ENCODE measurements around the gene INAVA.
A peak's percentile ranks its signal among the peaks of the same experiment; 100 is the strongest.
"Not testable (repeated sequence)": the region's sequence is repeated elsewhere in the genome, so short reads cannot be mapped to it uniquely, and the experiment has no call there.

INAVA gene

GRCh38 chr1:200905411-200906052 lies 10.8 kb downstream of the INAVA start:
- Histone ChIP-seq H3K27me3 (replicated peaks; ENCODE audit: control insufficient read depth, insufficient read depth, low read length, poor library complexity, severe bottlenecking) (no peaks in the 10 kb centered on the region), H3K9me3 (ENCODE audit: control insufficient read depth, low read length) (no peaks in the 10 kb centered on the region), H3K4me1 (ENCODE audit: control insufficient read depth, insufficient read depth, low read length, poor library complexity, severe bottlenecking) (peaks cover 7% of the 10 kb centered on the region), H3K36me3 (ENCODE audit: control insufficient read depth, insufficient read depth, low read length) (no peaks in the 10 kb centered on the region), H3K4me3 (ENCODE audit: insufficient read depth, low read depth, low read length, poor library complexity, severe bottlenecking) (no peak overlapping the region), H3K27ac (ENCODE audit: insufficient read depth, low read length, poor library complexity, severe bottlenecking) (no peak overlapping the region)
- DNase-seq: peak; percentile 27 to 48 (median 46)

GRCh38 chr1:200906491-200906890 lies 11.8 kb downstream of the INAVA start:
- no peaks in the 10 kb centered on the region for H3K9me3 ChIP-seq (ENCODE audit: control insufficient read depth, low read length)
- H3K27me3 ChIP-seq (replicated peaks; ENCODE audit: control insufficient read depth, insufficient read depth, low read length, poor library complexity, severe bottlenecking): no peaks in the 10 kb centered on the region
- H3K4me3 ChIP-seq (ENCODE audit: insufficient read depth, low read depth, low read length, poor library complexity, severe bottlenecking): no peak overlapping the region
- H3K36me3 ChIP-seq (ENCODE audit: control insufficient read depth, insufficient read depth, low read length): no peaks in the 10 kb centered on the region
- peaks cover 7% of the 10 kb centered on the region for H3K4me1 ChIP-seq (ENCODE audit: control insufficient read depth, insufficient read depth, low read length, poor library complexity, severe bottlenecking)
- no peak overlapping the region for H3K27ac ChIP-seq (ENCODE audit: insufficient read depth, low read length, poor library complexity, severe bottlenecking)
- no peak for DNase-seq

GRCh38 chr1:200907611-200908097 lies 13.0 kb downstream of the INAVA start:
- Histone ChIP-seq H3K36me3 (ENCODE audit: control insufficient read depth, insufficient read depth, low read length) (no peaks in the 10 kb centered on the region), H3K4me1 (ENCODE audit: control insufficient read depth, insufficient read depth, low read length, poor library complexity, severe bottlenecking) (peaks cover 7% of the 10 kb centered on the region), H3K9me3 (ENCODE audit: control insufficient read depth, low read length) (no peaks in the 10 kb centered on the region), H3K4me3 (ENCODE audit: insufficient read depth, low read depth, low read length, poor library complexity, severe bottlenecking) (no peak overlapping the region), H3K27ac (ENCODE audit: insufficient read depth, low read length, poor library complexity, severe bottlenecking) (no peak overlapping the region), H3K27me3 (replicated peaks; ENCODE audit: control insufficient read depth, insufficient read depth, low read length, poor library complexity, severe bottlenecking) (no peaks in the 10 kb centered on the region)
- no peak for DNase-seq

- DNase-seq: no peak
- H3K27me3 ChIP-seq (replicated peaks; ENCODE audit: control insufficient read depth, insufficient read depth, low read length, poor library complexity, severe bottlenecking): no peaks in the 10 kb centered on the region
- H3K9me3 ChIP-seq (ENCODE audit: control insufficient read depth, low read length): no peaks in the 10 kb centered on the region
- no peaks in the 10 kb centered on the region for H3K36me3 ChIP-seq (ENCODE audit: control insufficient read depth, insufficient read depth, low read length)
- no peak overlapping the region for H3K4me3 ChIP-seq (ENCODE audit: insufficient read depth, low read depth, low read length, poor library complexity, severe bottlenecking)
- peaks cover 7% of the 10 kb centered on the region for H3K4me1 ChIP-seq (ENCODE audit: control insufficient read depth, insufficient read depth, low read length, poor library complexity, severe bottlenecking)
- no peak overlapping the region for H3K27ac ChIP-seq (ENCODE audit: insufficient read depth, low read length, poor library complexity, severe bottlenecking)
These were observed 13.6 kb downstream of the INAVA start for GRCh38 chr1:200908191-200908868.

- Histone ChIP-seq H3K36me3 (ENCODE audit: control insufficient read depth, insufficient read depth, low read length) (no peaks in the 10 kb centered on the region), H3K4me3 (ENCODE audit: insufficient read depth, low read depth, low read length, poor library complexity, severe bottlenecking) (no peak overlapping the region), H3K27ac (ENCODE audit: insufficient read depth, low read length, poor library complexity, severe bottlenecking) (no peak overlapping the region), H3K4me1 (ENCODE audit: control insufficient read depth, insufficient read depth, low read length, poor library complexity, severe bottlenecking) (peaks cover 7% of the 10 kb centered on the region), H3K9me3 (ENCODE audit: control insufficient read depth, low read length) (no peaks in the 10 kb centered on the region), H3K27me3 (replicated peaks; ENCODE audit: control insufficient read depth, insufficient read depth, low read length, poor library complexity, severe bottlenecking) (no peaks in the 10 kb centered on the region)
- DNase-seq: no peak
These were observed 14.4 kb downstream of the INAVA start for GRCh38 chr1:200909071-200909470.

- no peaks in the 10 kb centered on the region for H3K27me3 ChIP-seq (replicated peaks; ENCODE audit: control insufficient read depth, insufficient read depth, low read length, poor library complexity, severe bottlenecking)
- H3K4me3 ChIP-seq (ENCODE audit: insufficient read depth, low read depth, low read length, poor library complexity, severe bottlenecking): no peak overlapping the region
- H3K4me1 ChIP-seq (ENCODE audit: control insufficient read depth, insufficient read depth, low read length, poor library complexity, severe bottlenecking): peaks cover 7% of the 10 kb centered on the region
- no peak for DNase-seq
- no peak overlapping the region for H3K27ac ChIP-seq (ENCODE audit: insufficient read depth, low read length, poor library complexity, severe bottlenecking)
- no peaks in the 10 kb centered on the region for H3K36me3 ChIP-seq (ENCODE audit: control insufficient read depth, insufficient read depth, low read length)
- H3K9me3 ChIP-seq (ENCODE audit: control insufficient read depth, low read length): no peaks in the 10 kb centered on the region
These were observed 15.1 kb downstream of the INAVA start for GRCh38 chr1:200909757-200910239.

GRCh38 chr1:200911361-200911760 lies 16.7 kb downstream of the INAVA start:
- H3K4me1 ChIP-seq (ENCODE audit: control insufficient read depth, insufficient read depth, low read length, poor library complexity, severe bottlenecking): no peaks in the 10 kb centered on the region
- H3K27ac ChIP-seq (ENCODE audit: insufficient read depth, low read length, poor library complexity, severe bottlenecking): no peak overlapping the region
- H3K9me3 ChIP-seq (ENCODE audit: control insufficient read depth, low read length): no peaks in the 10 kb centered on the region
- no peak for DNase-seq
- no peaks in the 10 kb centered on the region for H3K36me3 ChIP-seq (ENCODE audit: control insufficient read depth, insufficient read depth, low read length)
- no peaks in the 10 kb centered on the region for H3K27me3 ChIP-seq (replicated peaks; ENCODE audit: control insufficient read depth, insufficient read depth, low read length, poor library complexity, severe bottlenecking)
- H3K4me3 ChIP-seq (ENCODE audit: insufficient read depth, low read depth, low read length, poor library complexity, severe bottlenecking): no peak overlapping the region

DNA sequence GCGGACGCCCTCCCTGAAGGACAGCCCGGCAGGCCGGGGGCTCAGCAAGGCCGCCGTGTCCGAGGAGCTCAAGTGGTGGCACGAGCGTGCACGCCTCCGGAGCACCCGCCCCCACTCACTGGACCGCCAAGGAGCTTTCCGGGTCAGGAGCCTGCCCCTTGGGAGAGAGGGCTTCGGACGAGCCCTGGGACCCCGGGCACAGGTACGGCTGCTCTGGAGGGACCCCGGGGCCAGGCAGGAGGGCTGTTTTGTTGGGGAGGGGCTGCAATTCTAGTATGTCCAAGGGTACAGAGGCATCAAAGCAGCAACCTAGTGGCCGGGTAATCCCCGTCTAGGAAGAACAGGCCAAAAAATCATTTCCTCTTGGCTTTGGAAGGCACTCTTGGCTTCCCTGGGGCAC lies 17.2 kb downstream of the INAVA start:
- H3K9me3 ChIP-seq (ENCODE audit: control insufficient read depth, low read length); H3K27me3 ChIP-seq (replicated peaks; ENCODE audit: control insufficient read depth, insufficient read depth, low read length, poor library complexity, severe bottlenecking); H3K4me3 ChIP-seq (ENCODE audit: insufficient read depth, low read depth, low read length, poor library complexity, severe bottlenecking); H3K27ac ChIP-seq (ENCODE audit: insufficient read depth, low read length, poor library complexity, severe bottlenecking); DNase-seq; H3K36me3 ChIP-seq (ENCODE audit: control insufficient read depth, insufficient read depth, low read length); H3K4me1 ChIP-seq (ENCODE audit: control insufficient read depth, insufficient read depth, low read length, poor library complexity, severe bottlenecking): not testable (repeated sequence)

DNA sequence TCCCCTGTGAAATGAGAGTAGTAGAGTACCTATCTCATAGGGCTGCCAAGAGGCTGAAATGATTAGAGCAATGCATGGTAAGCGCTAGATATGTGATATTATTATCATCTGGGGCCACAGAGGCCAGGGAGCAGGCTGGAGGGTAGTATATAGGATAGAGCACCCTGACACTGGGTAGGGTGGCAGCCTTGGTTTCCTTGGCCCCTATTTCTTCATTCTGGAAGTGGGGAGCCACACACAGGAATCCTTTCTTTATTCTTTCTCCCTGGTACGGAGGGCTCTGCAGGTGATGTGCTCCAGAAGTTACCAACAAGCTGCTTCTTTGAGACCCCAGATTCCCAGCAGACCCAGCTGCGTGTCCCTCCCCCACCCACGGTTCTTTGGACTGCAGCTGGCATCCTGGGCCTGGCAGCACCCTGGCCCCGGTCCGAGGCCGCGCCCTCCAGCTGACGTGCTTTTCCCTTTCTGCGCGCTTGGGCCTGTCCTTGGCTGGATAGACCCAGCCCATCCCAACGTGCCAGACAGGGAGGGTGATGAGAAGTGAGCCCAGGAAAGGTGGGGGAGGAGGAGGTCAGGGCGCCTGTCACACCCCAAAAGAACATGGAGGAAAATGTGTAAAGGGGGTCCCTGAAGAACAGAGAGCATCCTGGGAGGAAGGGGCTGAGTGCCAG lies 18.2 kb downstream of the INAVA start:
- no peaks in the 10 kb centered on the region for H3K36me3 ChIP-seq (ENCODE audit: control insufficient read depth, insufficient read depth, low read length)
- no peaks in the 10 kb centered on the region for H3K9me3 ChIP-seq (ENCODE audit: control insufficient read depth, low read length)
- H3K27ac ChIP-seq (ENCODE audit: insufficient read depth, low read length, poor library complexity, severe bottlenecking): no peak overlapping the region
- no peaks in the 10 kb centered on the region for H3K4me1 ChIP-seq (ENCODE audit: control insufficient read depth, insufficient read depth, low read length, poor library complexity, severe bottlenecking)
- H3K4me3 ChIP-seq (ENCODE audit: insufficient read depth, low read depth, low read length, poor library complexity, severe bottlenecking): no peak overlapping the region
- DNase-seq: no peak
- no peaks in the 10 kb centered on the region for H3K27me3 ChIP-seq (replicated peaks; ENCODE audit: control insufficient read depth, insufficient read depth, low read length, poor library complexity, severe bottlenecking)

DNA sequence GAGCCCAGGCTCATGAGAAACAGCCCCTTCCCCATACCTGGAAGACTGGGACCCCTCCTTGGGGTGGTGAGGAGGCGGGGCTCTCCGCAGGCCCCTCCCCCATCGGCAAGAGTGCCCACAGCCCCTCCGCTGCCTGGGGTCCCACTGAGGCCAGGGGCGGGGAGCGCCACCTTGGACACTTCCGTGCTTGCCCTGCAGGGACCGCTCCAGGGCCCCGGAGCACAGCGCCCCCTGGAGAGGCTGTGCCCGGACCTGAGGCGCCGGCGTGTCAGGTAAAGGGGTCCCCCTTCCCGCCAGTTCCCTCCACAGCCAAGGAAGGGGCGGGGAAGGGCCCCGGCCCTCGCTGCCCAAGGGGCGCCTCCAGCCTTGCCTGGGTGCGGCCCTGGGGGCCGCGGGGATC lies 21.5 kb downstream of the INAVA start:
- DNase-seq: no peak
- no peak overlapping the region for H3K27ac ChIP-seq (ENCODE audit: insufficient read depth, low read length, poor library complexity, severe bottlenecking)
- no peaks in the 10 kb centered on the region for H3K4me1 ChIP-seq (ENCODE audit: control insufficient read depth, insufficient read depth, low read length, poor library complexity, severe bottlenecking)
- H3K27me3 ChIP-seq (replicated peaks; ENCODE audit: control insufficient read depth, insufficient read depth, low read length, poor library complexity, severe bottlenecking): no peaks in the 10 kb centered on the region
- no peaks in the 10 kb centered on the region for H3K9me3 ChIP-seq (ENCODE audit: control insufficient read depth, low read length)
- H3K36me3 ChIP-seq (ENCODE audit: control insufficient read depth, insufficient read depth, low read length): no peaks in the 10 kb centered on the region
- H3K4me3 ChIP-seq (ENCODE audit: insufficient read depth, low read depth, low read length, poor library complexity, severe bottlenecking): no peak overlapping the region

All from effector memory CD4-positive, alpha-beta T cell (primary cell).